ENCODE measurements around the gene SAMD4B. TPM values are rescaled to one million over a fixed set of nuclear protein-coding genes. Genes with fewer than 3 reads are reported as not detected.
A peak's percentile ranks its signal among the peaks of the same experiment; 100 is the strongest.

The SAMD4B gene
- total and polyA plus RNA-seq, 9 of the 15 experiments (the other 6 are each of a cell fraction or from before 2014, with no cell fraction given), result 3.4 to 90.5 (median 38.0) TPM

DNA sequence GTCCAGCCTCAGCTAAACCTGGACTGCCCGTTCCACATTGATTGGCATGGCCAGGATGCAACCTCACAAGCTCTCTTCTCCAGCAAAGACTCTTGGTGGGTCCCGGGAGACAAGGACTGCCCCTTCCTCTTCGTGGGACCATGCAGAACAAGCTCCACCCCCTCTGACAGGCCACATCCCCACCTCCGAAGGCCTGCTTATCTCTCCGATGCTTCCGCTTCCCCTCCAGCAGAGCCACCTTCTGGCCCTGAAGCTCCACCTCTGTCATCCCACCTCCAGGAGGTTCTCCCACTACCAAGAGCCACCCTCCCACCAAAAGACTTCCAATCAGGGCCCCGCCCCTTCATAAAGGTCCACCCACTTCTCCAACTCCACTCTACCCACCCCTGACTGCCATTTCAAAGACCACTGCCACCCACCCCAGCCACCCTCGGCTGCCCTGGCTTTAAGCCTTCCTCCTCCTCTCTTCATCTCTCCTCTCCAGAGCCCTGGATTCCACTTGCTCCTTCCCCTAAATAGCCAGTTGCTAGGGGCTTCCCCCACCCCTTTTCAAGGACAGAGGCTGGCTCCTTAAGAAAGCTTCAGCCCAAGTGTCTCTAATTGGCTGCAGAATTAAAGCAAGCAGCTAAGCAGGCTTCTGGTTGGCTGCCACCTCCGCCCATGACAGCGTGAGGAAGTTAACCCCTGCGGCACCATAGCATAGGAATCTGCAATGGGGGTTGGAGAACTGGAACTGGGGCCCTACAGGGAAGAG lies 31.5 kb upstream of the SAMD4B start (continued):
- TF ChIP-seq CLOCK (CRISPR knock-in tag; IDR thresholded peaks at IDR 0.05; ENCODE audit: borderline replicate concordance) (no peak), SPI1 (IDR thresholded peaks at IDR 0.05; ENCODE audit: borderline replicate concordance, low read depth, low read length) (peak; percentile 77), FOXK1 (CRISPR knock-in tag; IDR thresholded peaks at IDR 0.05; ENCODE audit: borderline replicate concordance) (no peak), ZNF143 (CRISPR knock-in tag; IDR thresholded peaks at IDR 0.05) (no peak), BCLAF1 (IDR thresholded peaks at IDR 0.05; ENCODE audit: borderline replicate concordance in 1 of 2, control insufficient read depth in 1 of 2, low read depth in 2 of 2, low read length in 1 of 2) (no peak), THAP12 (CRISPR knock-in tag; IDR thresholded peaks at IDR 0.05) (no peak)
- TF ChIP-seq, protein P1, sequence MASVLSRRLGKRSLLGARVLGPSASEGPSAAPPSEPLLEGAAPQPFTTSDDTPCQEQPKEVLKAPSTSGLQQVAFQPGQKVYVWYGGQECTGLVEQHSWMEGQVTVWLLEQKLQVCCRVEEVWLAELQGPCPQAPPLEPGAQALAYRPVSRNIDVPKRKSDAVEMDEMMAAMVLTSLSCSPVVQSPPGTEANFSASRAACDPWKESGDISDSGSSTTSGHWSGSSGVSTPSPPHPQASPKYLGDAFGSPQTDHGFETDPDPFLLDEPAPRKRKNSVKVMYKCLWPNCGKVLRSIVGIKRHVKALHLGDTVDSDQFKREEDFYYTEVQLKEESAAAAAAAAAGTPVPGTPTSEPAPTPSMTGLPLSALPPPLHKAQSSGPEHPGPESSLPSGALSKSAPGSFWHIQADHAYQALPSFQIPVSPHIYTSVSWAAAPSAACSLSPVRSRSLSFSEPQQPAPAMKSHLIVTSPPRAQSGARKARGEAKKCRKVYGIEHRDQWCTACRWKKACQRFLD (CRISPR knock-in tag; IDR thresholded peaks at IDR 0.05), result no peak; the same call in 1 of the 2 replicates
- TF ChIP-seq, protein P2, sequence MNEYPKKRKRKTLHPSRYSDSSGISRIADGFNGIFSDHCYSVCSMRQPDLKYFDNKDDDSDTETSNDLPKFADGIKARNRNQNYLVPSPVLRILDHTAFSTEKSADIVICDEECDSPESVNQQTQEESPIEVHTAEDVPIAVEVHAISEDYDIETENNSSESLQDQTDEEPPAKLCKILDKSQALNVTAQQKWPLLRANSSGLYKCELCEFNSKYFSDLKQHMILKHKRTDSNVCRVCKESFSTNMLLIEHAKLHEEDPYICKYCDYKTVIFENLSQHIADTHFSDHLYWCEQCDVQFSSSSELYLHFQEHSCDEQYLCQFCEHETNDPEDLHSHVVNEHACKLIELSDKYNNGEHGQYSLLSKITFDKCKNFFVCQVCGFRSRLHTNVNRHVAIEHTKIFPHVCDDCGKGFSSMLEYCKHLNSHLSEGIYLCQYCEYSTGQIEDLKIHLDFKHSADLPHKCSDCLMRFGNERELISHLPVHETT (CRISPR knock-in tag; conservative IDR thresholded peaks at IDR 0.05 in 1 of 2, IDR thresholded peaks at IDR 0.05 in 1 of 2), result no peak

All from K562 (cell line).